HepG2 (cell line): Measurements from ENCODE around the gene WDR48. TPM values are rescaled to one million over a fixed set of nuclear protein-coding genes. Genes with fewer than 3 reads are reported as not detected.

Experiments
- CERS6 ChIP-seq: sonication (generic); formaldehyde crosslinking; IDR thresholded peaks from 2 replicates; pipeline ENCODE4 v1.5.0; 2020; ENCODE audit warnings: missing genetic modification reagents
- GABPA ChIP-seq, 2 experiments: IDR thresholded peaks; 2 replicates each; pipeline ENCODE4 v1.6.1; 2011 to 2016; ENCODE audit warnings: low read depth in 2 of 2, low read length in 1 of 2, missing biosample characterization in 1 of 2, missing genetic modification characterization in 1 of 2
- GABPB1 ChIP-seq: IDR thresholded peaks from 2 replicates; pipeline ENCODE4 v1.6.1; 2016; ENCODE audit warnings: mild to moderate bottlenecking, missing genetic modification reagents, moderate library complexity, missing compliant biosample characterization
- HOXA9 ChIP-seq: sonication (generic); formaldehyde crosslinking; IDR thresholded peaks from 2 replicates; pipeline ENCODE4 v1.8.1; 2022; ENCODE audit warnings: missing genetic modification reagents, mild to moderate bottlenecking, moderate library complexity, borderline replicate concordance
- MED13 ChIP-seq: sonication (generic); formaldehyde crosslinking; IDR thresholded peaks from 2 replicates; pipeline ENCODE4 v1.5.0; 2020; ENCODE audit warnings: missing genetic modification reagents
- PPARG ChIP-seq: conservative IDR thresholded peaks from 2 replicates; pipeline ENCODE4 v1.6.1; 2016; ENCODE audit warnings: missing biosample characterization, missing genetic modification reagents
- RNF2 ChIP-seq: fragments of 450-650 bp; conservative IDR thresholded peaks from 2 replicates; pipeline ENCODE4 v1.6.1; 2016; ENCODE audit warnings: low read depth
- ZNF296 ChIP-seq: sonication (generic); formaldehyde crosslinking; conservative IDR thresholded peaks from 2 replicates; pipeline ENCODE4 v1.5.0; 2020; ENCODE audit warnings: mild to moderate bottlenecking, missing genetic modification reagents
- ZNF652 ChIP-seq: IDR thresholded peaks from 2 replicates; pipeline ENCODE4 v1.6.1; 2016; ENCODE audit warnings: low read depth, borderline replicate concordance
- polyA plus RNA-seq, 8 experiments: library from polyadenylated mRNA; depleted of rRNA in 3 of 8; stranded (reverse) in 7 of 8; unstranded in 1 of 8; fragments of >200 nt; fragmentation: Illumina TruSeq in 4 of 8; extraction: Trizol in 4 of 8; gene quantifications; 2 replicates each; pipeline versions ENCODE4 v1.2.1 to v1.2.3, GENCODE V29; 2011 to 2016; ENCODE audit warnings: low read depth in 4 of 8, missing spikeins in 1 of 8, mixed read lengths in 1 of 8; ENCODE audit not compliant: insufficient read depth in 1 of 8
- total RNA-seq, 5 experiments: library from RNA; depleted of rRNA; stranded (reverse); fragments of >200 nt; fragmentation: Illumina TruSeq; extraction: Trizol; gene quantifications; 2 replicates each; pipeline ENCODE4 v1.2.3, GENCODE V29; 2016; ENCODE audit warnings: low read depth in 1 of 5
- TF ChIP-seq, protein P1 (sequence below): IDR thresholded peaks from 2 replicates; pipeline ENCODE4 v1.6.1; 2016; ENCODE audit warnings: low read depth, borderline replicate concordance
- TF ChIP-seq, protein P2 (sequence below): sonication (generic); formaldehyde crosslinking; IDR thresholded peaks from 2 replicates; pipeline ENCODE4 v1.5.0; 2020; ENCODE audit warnings: missing genetic modification reagents, mild to moderate bottlenecking, borderline replicate concordance
- TF ChIP-seq, protein P3 (sequence below): sonication (generic); formaldehyde crosslinking; IDR thresholded peaks from 2 replicates; pipeline ENCODE4 v1.4.0; 2020; ENCODE audit warnings: mild to moderate bottlenecking, missing genetic modification reagents

WDR48 gene
- total and polyA plus RNA-seq, 2 of the 13 experiments (the other 11 are each of a cell fraction or from before 2014, with no cell fraction given), result 29.2 to 31.2 TPM

- TF ChIP-seq, protein P1, sequence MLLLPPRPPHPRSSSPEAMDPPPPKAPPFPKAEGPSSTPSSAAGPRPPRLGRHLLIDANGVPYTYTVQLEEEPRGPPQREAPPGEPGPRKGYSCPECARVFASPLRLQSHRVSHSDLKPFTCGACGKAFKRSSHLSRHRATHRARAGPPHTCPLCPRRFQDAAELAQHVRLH (CRISPR knock-in tag), result no peak
- TF ChIP-seq MED13 (CRISPR knock-in tag) (no peak), ZNF652 (CRISPR knock-in tag) (no peak), GABPB1 (CRISPR knock-in tag) (no peak), GABPA (IDR thresholded peaks at IDR 0.05; ENCODE audit: low read depth, low read length) (no peak), GABPA (CRISPR knock-in tag; IDR thresholded peaks at IDR 0.05; ENCODE audit: low read depth) (no peak), PPARG (CRISPR knock-in tag) (no peak), RNF2 (no peak), HOXA9 (CRISPR knock-in tag) (no peak), CERS6 (CRISPR knock-in tag) (no peak), ZNF296 (no peak)
- TF ChIP-seq, protein P2, sequence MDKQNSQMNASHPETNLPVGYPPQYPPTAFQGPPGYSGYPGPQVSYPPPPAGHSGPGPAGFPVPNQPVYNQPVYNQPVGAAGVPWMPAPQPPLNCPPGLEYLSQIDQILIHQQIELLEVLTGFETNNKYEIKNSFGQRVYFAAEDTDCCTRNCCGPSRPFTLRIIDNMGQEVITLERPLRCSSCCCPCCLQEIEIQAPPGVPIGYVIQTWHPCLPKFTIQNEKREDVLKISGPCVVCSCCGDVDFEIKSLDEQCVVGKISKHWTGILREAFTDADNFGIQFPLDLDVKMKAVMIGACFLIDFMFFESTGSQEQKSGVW (CRISPR knock-in tag), result no peak
- TF ChIP-seq, protein P3, sequence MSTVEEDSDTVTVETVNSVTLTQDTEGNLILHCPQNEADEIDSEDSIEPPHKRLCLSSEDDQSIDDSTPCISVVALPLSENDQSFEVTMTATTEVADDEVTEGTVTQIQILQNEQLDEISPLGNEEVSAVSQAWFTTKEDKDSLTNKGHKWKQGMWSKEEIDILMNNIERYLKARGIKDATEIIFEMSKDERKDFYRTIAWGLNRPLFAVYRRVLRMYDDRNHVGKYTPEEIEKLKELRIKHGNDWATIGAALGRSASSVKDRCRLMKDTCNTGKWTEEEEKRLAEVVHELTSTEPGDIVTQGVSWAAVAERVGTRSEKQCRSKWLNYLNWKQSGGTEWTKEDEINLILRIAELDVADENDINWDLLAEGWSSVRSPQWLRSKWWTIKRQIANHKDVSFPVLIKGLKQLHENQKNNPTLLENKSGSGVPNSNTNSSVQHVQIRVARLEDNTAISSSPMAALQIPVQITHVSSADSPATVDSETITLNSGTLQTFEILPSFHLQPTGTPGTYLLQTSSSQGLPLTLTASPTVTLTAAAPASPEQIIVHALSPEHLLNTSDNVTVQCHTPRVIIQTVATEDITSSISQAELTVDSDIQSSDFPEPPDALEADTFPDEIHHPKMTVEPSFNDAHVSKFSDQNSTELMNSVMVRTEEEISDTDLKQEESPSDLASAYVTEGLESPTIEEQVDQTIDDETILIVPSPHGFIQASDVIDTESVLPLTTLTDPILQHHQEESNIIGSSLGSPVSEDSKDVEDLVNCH (CRISPR knock-in tag), result no peak
Observed at GRCh38 chr3:39021029-39021428, 30.8 kb upstream of the WDR48 start (continued).
